HCT116 (cell line): ENCODE data around the gene IL1RAPL1.

Experiments
- ELF1 ChIP-seq: IDR thresholded peaks from 2 replicates; pipeline ENCODE4 v1.6.1; 2012; ENCODE audit warnings: low read depth, borderline replicate concordance
- EZH2 ChIP-seq: fragments of 200-600 bp; sonication (generic); IDR thresholded peaks from 2 replicates; pipeline ENCODE4 v1.6.1; 2017; ENCODE audit warnings: antibody characterized with exemption, mixed run types
- EZH2phosphoT487 ChIP-seq: fragments of 200-600 bp; IDR thresholded peaks from 2 replicates; pipeline ENCODE4 v1.6.1; 2018; ENCODE audit warnings: antibody characterized with exemption, borderline replicate concordance
- FOSL1 ChIP-seq: IDR thresholded peaks from 2 replicates; pipeline ENCODE4 v1.6.1; 2012; ENCODE audit warnings: low read depth
- POLR2A ChIP-seq: IDR thresholded peaks from 2 replicates; pipeline ENCODE4 v1.7.0; 2011; ENCODE audit warnings: borderline replicate concordance; ENCODE audit not compliant: insufficient read depth, insufficient read length; ENCODE audit errors: extremely low read depth
- POLR2AphosphoS5 ChIP-seq: IDR thresholded peaks from 2 replicates; pipeline ENCODE4 v1.6.1; 2011; ENCODE audit warnings: mild to moderate bottlenecking, low read depth, low read length, moderate library complexity
- SP1 ChIP-seq: IDR thresholded peaks from 2 replicates; pipeline ENCODE4 v1.6.1; 2012; ENCODE audit warnings: low read depth
- SRF ChIP-seq: IDR thresholded peaks from 2 replicates; pipeline ENCODE4 v1.6.1; 2012; ENCODE audit warnings: low read depth
- TCF7L2 ChIP-seq: IDR thresholded peaks from 2 replicates; pipeline ENCODE4 v1.7.0; 2011; ENCODE audit warnings: borderline replicate concordance, inconsistent platforms; ENCODE audit not compliant: insufficient read depth, insufficient read length; ENCODE audit errors: extremely low read depth
- YY1 ChIP-seq: IDR thresholded peaks from 2 replicates; pipeline ENCODE4 v1.6.1; 2011; ENCODE audit warnings: low read length, low read depth, moderate library complexity, mild to moderate bottlenecking; ENCODE audit not compliant: insufficient replicate concordance; ENCODE audit errors: extremely low read depth
- ZNF274 ChIP-seq: fragments of 200-500 bp; sonication (Bioruptor generic); IDR thresholded peaks from 2 replicates; pipeline ENCODE4 v1.6.1; 2014; ENCODE audit warnings: mild to moderate bottlenecking, low read depth, low read length, inconsistent platforms
- TF ChIP-seq, protein P1 (sequence below): IDR thresholded peaks from 2 replicates; pipeline ENCODE4 v1.6.1; 2012
- TF ChIP-seq, protein P2 (sequence below): IDR thresholded peaks from 2 replicates; pipeline ENCODE4 v1.6.1; 2011; ENCODE audit warnings: mild to moderate bottlenecking, low read length, moderate library complexity; ENCODE audit not compliant: insufficient replicate concordance; ENCODE audit errors: extremely low read depth
- TF ChIP-seq, protein P3 (sequence below), 3 experiments: fragments of 200-600 bp in 1 of 3; sonication (generic) in 1 of 3; IDR thresholded peaks in 2 of 3; conservative IDR thresholded peaks in 1 of 3; 2 replicates each; pipeline ENCODE4 v1.5.1; 2012 to 2017; ENCODE audit warnings: low read depth in 2 of 3, low read length in 2 of 3, antibody characterized with exemption in 1 of 3, borderline replicate concordance in 1 of 3, control low read depth in 1 of 3, mild to moderate bottlenecking in 1 of 3, mixed read lengths in 1 of 3, mixed run types in 1 of 3, moderate library complexity in 1 of 3; ENCODE audit not compliant: insufficient read depth in 1 of 3

DNA sequence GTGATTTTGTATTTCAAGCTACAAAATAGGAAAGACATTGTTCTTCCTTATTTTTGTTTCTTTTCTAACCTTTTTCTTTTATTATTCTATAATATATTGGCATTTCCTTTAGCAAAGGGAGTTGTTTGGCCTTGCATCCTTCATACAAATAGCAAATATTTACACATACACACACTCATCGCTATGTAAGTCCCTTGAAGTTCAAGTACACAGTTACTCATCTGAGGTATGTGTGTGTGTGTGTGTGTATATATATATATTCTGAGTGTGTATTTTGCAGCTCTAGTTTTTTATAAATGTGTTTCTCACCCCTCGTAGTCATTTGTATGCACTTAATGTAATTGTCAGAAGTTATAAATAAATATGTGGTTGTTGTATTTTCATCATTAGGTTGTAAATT, 903.4 kb downstream of the IL1RAPL1 start:
- TF ChIP-seq, protein P1, sequence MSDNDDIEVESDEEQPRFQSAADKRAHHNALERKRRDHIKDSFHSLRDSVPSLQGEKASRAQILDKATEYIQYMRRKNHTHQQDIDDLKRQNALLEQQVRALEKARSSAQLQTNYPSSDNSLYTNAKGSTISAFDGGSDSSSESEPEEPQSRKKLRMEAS = no peak
- TF ChIP-seq, protein P2, sequence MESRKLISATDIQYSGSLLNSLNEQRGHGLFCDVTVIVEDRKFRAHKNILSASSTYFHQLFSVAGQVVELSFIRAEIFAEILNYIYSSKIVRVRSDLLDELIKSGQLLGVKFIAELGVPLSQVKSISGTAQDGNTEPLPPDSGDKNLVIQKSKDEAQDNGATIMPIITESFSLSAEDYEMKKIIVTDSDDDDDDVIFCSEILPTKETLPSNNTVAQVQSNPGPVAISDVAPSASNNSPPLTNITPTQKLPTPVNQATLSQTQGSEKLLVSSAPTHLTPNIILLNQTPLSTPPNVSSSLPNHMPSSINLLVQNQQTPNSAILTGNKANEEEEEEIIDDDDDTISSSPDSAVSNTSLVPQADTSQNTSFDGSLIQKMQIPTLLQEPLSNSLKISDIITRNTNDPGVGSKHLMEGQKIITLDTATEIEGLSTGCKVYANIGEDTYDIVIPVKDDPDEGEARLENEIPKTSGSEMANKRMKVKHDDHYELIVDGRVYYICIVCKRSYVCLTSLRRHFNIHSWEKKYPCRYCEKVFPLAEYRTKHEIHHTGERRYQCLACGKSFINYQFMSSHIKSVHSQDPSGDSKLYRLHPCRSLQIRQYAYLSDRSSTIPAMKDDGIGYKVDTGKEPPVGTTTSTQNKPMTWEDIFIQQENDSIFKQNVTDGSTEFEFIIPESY = no peak
- TF ChIP-seq FOSL1 (no peak), TCF7L2 (no peak), EZH2 (no peak), EZH2phosphoT487 (no peak), ZNF274 (no peak), SRF (no peak), POLR2A (no peak), POLR2AphosphoS5 (no peak), YY1 (no peak), ELF1 (no peak), SP1 (no peak)
- TF ChIP-seq, protein P3, sequence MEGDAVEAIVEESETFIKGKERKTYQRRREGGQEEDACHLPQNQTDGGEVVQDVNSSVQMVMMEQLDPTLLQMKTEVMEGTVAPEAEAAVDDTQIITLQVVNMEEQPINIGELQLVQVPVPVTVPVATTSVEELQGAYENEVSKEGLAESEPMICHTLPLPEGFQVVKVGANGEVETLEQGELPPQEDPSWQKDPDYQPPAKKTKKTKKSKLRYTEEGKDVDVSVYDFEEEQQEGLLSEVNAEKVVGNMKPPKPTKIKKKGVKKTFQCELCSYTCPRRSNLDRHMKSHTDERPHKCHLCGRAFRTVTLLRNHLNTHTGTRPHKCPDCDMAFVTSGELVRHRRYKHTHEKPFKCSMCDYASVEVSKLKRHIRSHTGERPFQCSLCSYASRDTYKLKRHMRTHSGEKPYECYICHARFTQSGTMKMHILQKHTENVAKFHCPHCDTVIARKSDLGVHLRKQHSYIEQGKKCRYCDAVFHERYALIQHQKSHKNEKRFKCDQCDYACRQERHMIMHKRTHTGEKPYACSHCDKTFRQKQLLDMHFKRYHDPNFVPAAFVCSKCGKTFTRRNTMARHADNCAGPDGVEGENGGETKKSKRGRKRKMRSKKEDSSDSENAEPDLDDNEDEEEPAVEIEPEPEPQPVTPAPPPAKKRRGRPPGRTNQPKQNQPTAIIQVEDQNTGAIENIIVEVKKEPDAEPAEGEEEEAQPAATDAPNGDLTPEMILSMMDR (IDR thresholded peaks at IDR 0.05 in 2 of 3, conservative IDR thresholded peaks at IDR 0.05 in 1 of 3; ENCODE audit: borderline replicate concordance in 1 of 3, insufficient read depth in 1 of 3, low read depth in 2 of 3, low read length in 2 of 3) = no peak
